HL-60 (cell line): ENCODE data around the gene THRB.

ENCODE experiments used
- DNase-seq, 2 experiments: peaks; one replicate each; pipeline ENCODE4 v3.0.0-alpha.2; 2010 to 2020; ENCODE audit warnings: low read depth in 1 of 2, low spot score in 1 of 2
- H3K27ac ChIP-seq: fragments of 250-450 bp; sonication (Bioruptor Pico); replicated peaks from 2 replicates; pipeline ENCODE4 v1.5.1; 2020; ENCODE audit warnings: mild to moderate bottlenecking, moderate library complexity
- H3K27me3 ChIP-seq: fragments of 250-450 bp; sonication (Bioruptor Pico); 2 replicates; pipeline ENCODE4 v1.5.1; 2021; ENCODE audit warnings: mild to moderate bottlenecking, moderate library complexity; ENCODE audit not compliant: insufficient read depth, poor library complexity, severe bottlenecking
- H3K4me3 ChIP-seq: replicated peaks from 2 replicates; pipeline ENCODE4 v1.5.1; 2011; ENCODE audit warnings: mild to moderate bottlenecking, control low read depth, low read length; ENCODE audit not compliant: insufficient read depth
- GABPA ChIP-seq: IDR thresholded peaks from 2 replicates; pipeline ENCODE4 v1.6.1; 2012; ENCODE audit warnings: low read depth
- POLR2AphosphoS5 ChIP-seq: IDR thresholded peaks from 2 replicates; pipeline ENCODE4 v1.6.1; 2012; ENCODE audit warnings: low read depth
- SPI1 ChIP-seq: IDR thresholded peaks from 2 replicates; pipeline ENCODE4 v1.6.1; 2012; ENCODE audit warnings: low read depth, mild to moderate bottlenecking, borderline replicate concordance
- TF ChIP-seq, protein P1 (sequence below): IDR thresholded peaks from 2 replicates; pipeline ENCODE4 v1.6.1; 2012; ENCODE audit warnings: low read depth; ENCODE audit not compliant: insufficient replicate concordance
- TF ChIP-seq, protein P2 (sequence below): IDR thresholded peaks from one replicate; pipeline ENCODE4 v1.5.1; 2011; ENCODE audit warnings: low read length, control low read depth, inconsistent platforms; ENCODE audit not compliant: insufficient read depth

The THRB gene

DNA sequence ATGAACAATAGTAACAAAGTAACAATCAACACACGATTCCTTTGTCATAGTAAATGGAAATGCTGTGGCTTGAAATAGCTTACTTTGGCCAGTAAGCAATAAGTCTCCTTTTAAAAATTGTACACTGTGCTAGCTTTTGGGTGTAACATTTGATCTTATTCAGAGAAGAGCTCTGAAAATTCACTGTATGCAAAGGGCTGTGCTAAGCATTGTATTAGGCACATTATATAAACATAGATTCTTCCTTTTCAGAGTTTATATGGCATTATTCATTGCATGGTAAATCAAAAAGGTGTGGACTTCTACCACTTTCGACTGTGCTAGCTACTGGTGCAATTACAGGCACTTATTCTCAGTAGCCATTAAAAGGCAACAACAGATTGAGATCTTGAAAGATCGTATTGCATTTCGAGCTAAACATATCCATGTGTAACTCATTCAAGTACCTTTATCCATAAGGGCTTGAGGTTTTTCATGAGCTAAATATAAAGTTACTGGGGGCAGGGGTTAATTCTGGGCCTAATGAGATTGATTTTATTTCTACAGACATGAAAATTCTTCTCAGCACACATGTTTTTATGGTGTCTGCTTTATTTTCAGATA is 302.7 kb downstream of the THRB start:
- H3K4me3 ChIP-seq = no peak overlapping the region
- TF ChIP-seq, protein P1, sequence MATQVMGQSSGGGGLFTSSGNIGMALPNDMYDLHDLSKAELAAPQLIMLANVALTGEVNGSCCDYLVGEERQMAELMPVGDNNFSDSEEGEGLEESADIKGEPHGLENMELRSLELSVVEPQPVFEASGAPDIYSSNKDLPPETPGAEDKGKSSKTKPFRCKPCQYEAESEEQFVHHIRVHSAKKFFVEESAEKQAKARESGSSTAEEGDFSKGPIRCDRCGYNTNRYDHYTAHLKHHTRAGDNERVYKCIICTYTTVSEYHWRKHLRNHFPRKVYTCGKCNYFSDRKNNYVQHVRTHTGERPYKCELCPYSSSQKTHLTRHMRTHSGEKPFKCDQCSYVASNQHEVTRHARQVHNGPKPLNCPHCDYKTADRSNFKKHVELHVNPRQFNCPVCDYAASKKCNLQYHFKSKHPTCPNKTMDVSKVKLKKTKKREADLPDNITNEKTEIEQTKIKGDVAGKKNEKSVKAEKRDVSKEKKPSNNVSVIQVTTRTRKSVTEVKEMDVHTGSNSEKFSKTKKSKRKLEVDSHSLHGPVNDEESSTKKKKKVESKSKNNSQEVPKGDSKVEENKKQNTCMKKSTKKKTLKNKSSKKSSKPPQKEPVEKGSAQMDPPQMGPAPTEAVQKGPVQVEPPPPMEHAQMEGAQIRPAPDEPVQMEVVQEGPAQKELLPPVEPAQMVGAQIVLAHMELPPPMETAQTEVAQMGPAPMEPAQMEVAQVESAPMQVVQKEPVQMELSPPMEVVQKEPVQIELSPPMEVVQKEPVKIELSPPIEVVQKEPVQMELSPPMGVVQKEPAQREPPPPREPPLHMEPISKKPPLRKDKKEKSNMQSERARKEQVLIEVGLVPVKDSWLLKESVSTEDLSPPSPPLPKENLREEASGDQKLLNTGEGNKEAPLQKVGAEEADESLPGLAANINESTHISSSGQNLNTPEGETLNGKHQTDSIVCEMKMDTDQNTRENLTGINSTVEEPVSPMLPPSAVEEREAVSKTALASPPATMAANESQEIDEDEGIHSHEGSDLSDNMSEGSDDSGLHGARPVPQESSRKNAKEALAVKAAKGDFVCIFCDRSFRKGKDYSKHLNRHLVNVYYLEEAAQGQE = no peak
- no peak for TF ChIP-seq POLR2AphosphoS5
- TF ChIP-seq, protein P2, sequence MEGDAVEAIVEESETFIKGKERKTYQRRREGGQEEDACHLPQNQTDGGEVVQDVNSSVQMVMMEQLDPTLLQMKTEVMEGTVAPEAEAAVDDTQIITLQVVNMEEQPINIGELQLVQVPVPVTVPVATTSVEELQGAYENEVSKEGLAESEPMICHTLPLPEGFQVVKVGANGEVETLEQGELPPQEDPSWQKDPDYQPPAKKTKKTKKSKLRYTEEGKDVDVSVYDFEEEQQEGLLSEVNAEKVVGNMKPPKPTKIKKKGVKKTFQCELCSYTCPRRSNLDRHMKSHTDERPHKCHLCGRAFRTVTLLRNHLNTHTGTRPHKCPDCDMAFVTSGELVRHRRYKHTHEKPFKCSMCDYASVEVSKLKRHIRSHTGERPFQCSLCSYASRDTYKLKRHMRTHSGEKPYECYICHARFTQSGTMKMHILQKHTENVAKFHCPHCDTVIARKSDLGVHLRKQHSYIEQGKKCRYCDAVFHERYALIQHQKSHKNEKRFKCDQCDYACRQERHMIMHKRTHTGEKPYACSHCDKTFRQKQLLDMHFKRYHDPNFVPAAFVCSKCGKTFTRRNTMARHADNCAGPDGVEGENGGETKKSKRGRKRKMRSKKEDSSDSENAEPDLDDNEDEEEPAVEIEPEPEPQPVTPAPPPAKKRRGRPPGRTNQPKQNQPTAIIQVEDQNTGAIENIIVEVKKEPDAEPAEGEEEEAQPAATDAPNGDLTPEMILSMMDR = no peak
- no peak for TF ChIP-seq SPI1
- no peak for TF ChIP-seq GABPA
- DNase-seq = no peak
- no peak overlapping the region for H3K27ac ChIP-seq
- H3K27me3 ChIP-seq = no peaks in the 10 kb centered on the region

DNA sequence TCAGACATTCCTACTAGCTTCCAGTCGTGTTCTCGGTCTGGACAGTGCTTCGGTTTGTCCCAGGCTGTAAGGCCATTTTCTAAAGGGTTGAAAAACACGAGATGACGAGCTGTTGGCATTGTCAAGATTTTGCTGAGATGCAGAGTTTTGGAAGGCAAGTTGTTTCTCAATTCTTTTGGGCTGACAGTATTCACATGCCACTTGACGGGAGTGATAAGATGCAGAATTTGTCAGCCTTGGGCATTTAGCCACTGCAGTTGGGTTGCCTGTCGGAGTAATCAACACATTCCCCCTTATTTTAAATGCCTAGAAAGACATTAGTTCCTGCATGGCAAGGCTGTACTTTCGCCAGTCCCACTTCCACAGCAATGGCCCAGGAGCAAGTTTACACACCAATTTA is 304.4 kb downstream of the THRB start:
- no peak for DNase-seq
- TF ChIP-seq SPI1 (no peak), GABPA (no peak), POLR2AphosphoS5 (no peak)
- Histone ChIP-seq H3K27ac (no peak overlapping the region), H3K27me3 (no peaks in the 10 kb centered on the region), H3K4me3 (no peak overlapping the region)

DNA sequence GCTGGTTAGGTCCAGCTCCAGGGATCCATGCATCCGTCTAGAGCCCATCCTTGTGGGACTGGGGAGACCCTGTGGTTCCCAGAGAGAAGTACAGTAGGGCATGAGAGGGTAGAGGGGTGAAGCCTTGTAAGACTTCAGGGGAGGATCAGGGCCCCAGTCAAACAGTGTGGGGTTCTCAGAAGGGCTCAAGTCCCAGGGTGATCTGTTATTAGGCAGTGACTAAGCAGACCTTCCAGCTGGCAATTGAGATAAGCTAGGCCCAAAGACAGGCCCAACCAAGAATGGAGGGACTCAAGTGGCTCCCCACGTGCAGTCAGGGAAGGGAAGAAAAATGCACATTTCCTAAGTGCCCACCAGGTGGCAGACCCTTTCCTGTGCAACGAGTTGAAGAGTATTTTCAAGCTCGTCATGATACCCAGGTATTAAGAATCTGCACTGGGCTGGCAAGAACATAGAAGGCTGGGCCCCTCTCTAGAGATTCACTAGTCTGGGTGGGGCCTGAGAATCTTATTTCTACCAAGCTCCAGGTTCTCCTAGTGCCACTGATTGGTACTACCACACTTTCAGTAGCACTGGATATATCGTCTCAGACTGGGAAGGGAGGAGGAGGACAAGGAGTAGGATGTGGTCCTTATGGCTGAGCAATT is 308.8 kb downstream of the THRB start:
- H3K27ac ChIP-seq = no peak overlapping the region
- H3K4me3 ChIP-seq = no peak overlapping the region
- no peak for TF ChIP-seq SPI1
- TF ChIP-seq, protein P2 = peak; percentile 31
- H3K27me3 ChIP-seq = no peaks in the 10 kb centered on the region
- DNase-seq = peak in 1 of 2 experiments; percentile 11

DNA sequence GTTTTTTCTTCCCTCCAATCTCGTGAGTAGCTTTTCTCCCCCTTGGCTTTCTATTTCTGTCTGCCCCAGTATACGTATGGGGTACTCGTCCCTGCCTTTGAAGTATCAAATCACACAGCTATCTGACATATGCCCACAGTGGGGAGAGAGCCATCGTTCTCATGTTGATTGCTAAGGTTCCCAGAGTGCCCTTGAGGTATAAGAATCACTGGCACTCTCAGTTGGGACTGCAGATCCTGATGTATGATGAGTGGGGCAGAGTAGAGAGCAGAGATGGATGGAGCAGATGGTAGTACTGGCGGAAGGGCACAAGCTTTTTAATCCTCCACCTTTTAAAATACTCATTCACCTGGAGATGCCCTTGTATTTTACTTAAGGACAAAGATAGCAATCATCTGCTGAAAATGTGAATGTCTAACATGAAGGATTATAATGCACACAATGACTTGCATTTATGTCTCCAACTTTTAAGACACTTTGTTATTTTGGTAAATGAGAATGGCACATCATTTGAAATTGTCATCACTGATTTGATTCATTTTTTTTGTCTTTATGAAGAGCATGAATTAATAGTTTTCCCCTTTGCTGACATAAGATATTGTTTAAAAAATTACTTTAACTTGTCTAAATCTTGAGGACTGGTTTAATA is 310.0 kb downstream of the THRB start:
- TF ChIP-seq POLR2AphosphoS5 (no peak), GABPA (no peak), SPI1 (no peak)
- TF ChIP-seq, protein P1 = no peak
- TF ChIP-seq, protein P2 = no peak

More for the DNA sequence above, 310.0 kb downstream of the THRB start:
- DNase-seq = no peak
- Histone ChIP-seq H3K4me3 (no peak overlapping the region), H3K27me3 (no peaks in the 10 kb centered on the region), H3K27ac (no peak overlapping the region)
